Adipocyte (in vitro differentiated cells): ENCODE results near the gene VRK2.
"Not testable (repeated sequence)": the region's sequence is repeated elsewhere in the genome, so short reads cannot be mapped to it uniquely, and the experiment has no call there.

Source experiments
- DNase-seq: peaks from one replicate; pipeline ENCODE4 v3.0.0-alpha.2; 2015; ENCODE audit warnings: low read depth
- H3K27me3 ChIP-seq: replicated peaks from 2 replicates; pipeline ENCODE4 v1.7.0; 2013; ENCODE audit warnings: mild to moderate bottlenecking, low read length, moderate library complexity; ENCODE audit not compliant: control insufficient read depth, insufficient read depth
- H3K36me3 ChIP-seq: 2 replicates; pipeline ENCODE4 v1.7.0; 2013; ENCODE audit warnings: low read length, mild to moderate bottlenecking, moderate library complexity; ENCODE audit not compliant: control insufficient read depth, insufficient read depth, severe bottlenecking
- H3K4me1 ChIP-seq: 2 replicates; pipeline ENCODE4 v1.7.0; 2013; ENCODE audit warnings: mild to moderate bottlenecking, low read length, moderate library complexity; ENCODE audit not compliant: control insufficient read depth, insufficient read depth
- H3K4me3 ChIP-seq: 2 replicates; pipeline ENCODE4 v1.7.0; 2013; ENCODE audit warnings: mild to moderate bottlenecking, low read length, moderate library complexity
- H3K9ac ChIP-seq: 2 replicates; pipeline ENCODE4 v1.7.0; 2013; ENCODE audit warnings: mild to moderate bottlenecking, low read length, moderate library complexity
- H3K9me3 ChIP-seq: 2 replicates; pipeline ENCODE4 v1.7.0; 2013; ENCODE audit warnings: mild to moderate bottlenecking, low read length, moderate library complexity; ENCODE audit not compliant: control insufficient read depth

Gene VRK2

DNA sequence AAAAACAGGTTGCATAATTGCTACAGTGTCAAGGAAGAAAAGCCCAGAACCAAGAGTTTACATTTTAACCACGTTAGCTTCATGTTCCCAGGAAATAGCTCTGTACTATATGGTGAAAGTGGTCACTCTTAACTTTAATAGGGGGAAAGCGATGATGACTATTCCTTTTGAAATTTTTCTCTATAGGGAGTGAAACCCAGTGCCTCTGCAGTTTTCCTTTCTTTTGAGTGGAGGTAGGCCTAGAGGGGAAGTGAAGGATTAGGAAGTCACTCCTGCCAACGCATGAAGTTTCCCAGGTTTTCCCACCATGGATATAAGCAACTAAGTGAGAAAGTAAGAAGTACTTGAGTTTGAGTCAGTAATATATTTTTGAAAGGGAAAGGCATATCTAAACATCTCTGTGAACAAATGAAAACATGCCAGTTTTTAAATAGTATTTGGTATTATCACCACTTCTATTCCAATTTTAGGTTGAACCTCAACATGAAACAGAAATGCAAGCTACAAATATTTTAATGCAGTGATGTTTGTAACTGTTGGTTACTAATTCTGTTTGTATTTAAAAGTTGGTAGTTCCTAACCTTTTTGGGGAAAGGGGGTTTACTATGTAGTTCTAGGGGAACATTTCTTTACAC lies 91.9 kb downstream of the VRK2 start:
- DNase-seq, result peak; percentile 22
- peaks cover under 1% of the 10 kb centered on the region for H3K36me3 ChIP-seq

GRCh38 chr2:58140508-58141072 lies 94.0 kb downstream of the VRK2 start:
- H3K9me3 ChIP-seq, result no peaks in the 10 kb centered on the region
- peak; percentile 51 for DNase-seq
- H3K4me1 ChIP-seq, result peaks cover 12% of the 10 kb centered on the region
- H3K27me3 ChIP-seq, result no peaks in the 10 kb centered on the region
- peaks cover 9% of the 10 kb centered on the region for H3K36me3 ChIP-seq
- no peak overlapping the region for H3K4me3 ChIP-seq
- no peak overlapping the region for H3K9ac ChIP-seq

More for the DNA sequence above, 91.9 kb downstream of the VRK2 start:
- Histone ChIP-seq H3K4me1 (peaks cover 13% of the 10 kb centered on the region), H3K27me3 (no peaks in the 10 kb centered on the region), H3K9me3 (no peaks in the 10 kb centered on the region), H3K4me3 (no peak overlapping the region), H3K9ac (no peak overlapping the region)

DNA sequence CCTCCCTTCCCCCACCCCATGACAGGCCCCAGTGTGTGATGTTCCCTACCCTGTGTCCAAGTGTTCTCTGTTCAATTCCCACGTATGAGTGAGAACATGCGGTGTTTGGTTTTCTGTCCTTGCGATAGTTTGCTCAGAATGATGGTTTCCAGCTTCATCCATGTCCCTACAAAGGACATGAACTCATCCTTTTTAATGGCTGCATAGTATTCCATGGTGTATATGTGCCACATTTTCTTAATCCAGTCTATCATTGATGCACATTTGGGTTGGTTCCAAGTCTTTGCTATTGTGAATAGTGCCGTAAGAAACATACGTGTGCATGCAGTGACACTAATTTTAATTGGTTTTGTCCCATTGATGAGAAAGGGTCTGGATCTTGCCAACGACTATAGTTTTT lies 99.2 kb downstream of the VRK2 start:
- not testable (repeated sequence) for DNase-seq, H3K36me3 ChIP-seq, H3K9ac ChIP-seq, H3K4me1 ChIP-seq, H3K9me3 ChIP-seq, H3K27me3 ChIP-seq, H3K4me3 ChIP-seq

GRCh38 chr2:58146707-58147106 lies 100.1 kb downstream of the VRK2 start:
- no peak overlapping the region for H3K4me3 ChIP-seq
- H3K36me3 ChIP-seq, result peaks cover 9% of the 10 kb centered on the region
- H3K27me3 ChIP-seq, result no peaks in the 10 kb centered on the region
- DNase-seq, result peak; percentile 20
- H3K9me3 ChIP-seq, result no peaks in the 10 kb centered on the region
- H3K9ac ChIP-seq, result no peak overlapping the region
- H3K4me1 ChIP-seq, result no peaks in the 10 kb centered on the region

DNA sequence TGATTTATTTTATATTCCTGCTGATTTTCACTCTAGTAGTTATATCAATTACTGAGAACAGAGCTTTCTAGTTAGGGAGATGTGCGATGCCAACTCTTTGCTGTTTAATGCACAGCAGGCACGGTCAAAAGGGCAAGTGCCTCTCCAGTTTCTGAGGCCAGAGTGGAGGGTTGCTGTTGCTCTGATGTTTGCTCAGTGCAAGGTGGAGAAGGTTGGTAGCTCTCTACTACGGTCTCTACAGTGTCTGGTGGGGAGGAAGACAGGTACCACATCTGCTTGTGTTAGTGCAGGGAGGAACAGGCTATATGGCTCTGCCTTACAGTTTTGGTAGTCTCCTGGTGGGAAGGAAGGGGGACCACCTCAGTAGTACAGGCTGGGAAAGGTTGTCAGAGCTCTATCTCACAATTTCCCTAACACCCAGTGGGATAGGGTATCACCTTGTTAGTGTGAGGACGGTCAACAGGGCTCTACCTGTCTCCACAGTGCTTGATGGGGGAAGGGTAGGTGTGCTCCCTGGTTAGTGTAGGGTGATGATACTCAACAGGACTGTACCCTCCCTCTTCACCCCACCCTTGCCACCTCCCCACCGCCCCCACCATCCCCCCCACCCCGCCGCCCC lies 108.7 kb downstream of the VRK2 start:
- Histone ChIP-seq H3K4me1 (peaks cover 6% of the 10 kb centered on the region), H3K27me3 (no peaks in the 10 kb centered on the region), H3K9ac (no peak overlapping the region), H3K9me3 (no peaks in the 10 kb centered on the region), H3K36me3 (peaks cover 12% of the 10 kb centered on the region), H3K4me3 (no peak overlapping the region)
- DNase-seq, result no peak

DNA sequence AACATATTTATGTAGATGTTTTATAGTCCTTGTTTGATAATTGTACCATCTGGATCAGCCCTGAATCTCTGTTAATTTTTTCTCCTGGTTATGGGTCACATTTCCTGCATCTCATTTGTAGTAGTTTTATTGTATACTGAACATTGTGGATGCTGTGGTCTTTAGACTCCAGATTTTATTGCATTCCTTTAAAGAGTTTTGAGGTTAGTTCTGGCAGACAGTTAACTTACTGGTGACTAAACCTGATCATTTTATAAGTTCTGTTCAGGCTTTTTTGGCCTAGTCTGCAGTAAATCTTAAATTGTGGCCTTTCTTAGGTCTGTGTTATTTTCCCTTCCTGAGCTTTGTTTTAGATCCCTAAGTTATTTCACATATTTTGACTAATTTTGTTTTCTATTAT lies 110.2 kb downstream of the VRK2 start:
- DNase-seq, result no peak
- Histone ChIP-seq H3K4me3 (no peak overlapping the region), H3K4me1 (peaks cover 6% of the 10 kb centered on the region), H3K36me3 (peaks cover 28% of the 10 kb centered on the region), H3K9ac (no peak overlapping the region), H3K9me3 (no peaks in the 10 kb centered on the region), H3K27me3 (no peaks in the 10 kb centered on the region)

DNA sequence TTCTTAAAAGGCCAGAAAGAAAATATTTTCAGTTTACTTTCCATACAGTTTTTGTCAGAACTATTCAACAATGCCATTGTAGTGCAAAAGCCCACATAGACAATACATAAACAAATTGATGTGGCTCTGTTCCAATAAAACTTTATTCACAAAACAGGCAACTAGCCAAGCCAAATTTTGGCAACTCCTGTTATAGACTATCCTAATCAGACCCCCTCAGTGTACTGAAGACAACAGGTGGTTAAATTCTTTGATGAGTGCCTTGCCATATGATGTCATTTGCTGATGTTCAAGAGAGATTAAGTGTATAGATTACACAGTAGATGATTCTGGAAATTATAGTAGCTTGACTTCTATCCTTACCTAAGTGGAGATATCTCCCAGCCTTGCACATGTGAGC lies 111.1 kb downstream of the VRK2 start:
- DNase-seq, result no peak
- Histone ChIP-seq H3K27me3 (no peaks in the 10 kb centered on the region), H3K4me3 (no peak overlapping the region), H3K9ac (no peak overlapping the region), H3K36me3 (peaks cover 31% of the 10 kb centered on the region), H3K4me1 (peaks cover 6% of the 10 kb centered on the region), H3K9me3 (no peaks in the 10 kb centered on the region)

GRCh38 chr2:58158481-58158880 lies 111.9 kb downstream of the VRK2 start:
- no peak for DNase-seq
- H3K27me3 ChIP-seq, result no peaks in the 10 kb centered on the region
- no peaks in the 10 kb centered on the region for H3K9me3 ChIP-seq
- no peak overlapping the region for H3K4me3 ChIP-seq
- peaks cover 31% of the 10 kb centered on the region for H3K36me3 ChIP-seq
- H3K4me1 ChIP-seq, result peaks cover 6% of the 10 kb centered on the region
- no peak overlapping the region for H3K9ac ChIP-seq

DNA sequence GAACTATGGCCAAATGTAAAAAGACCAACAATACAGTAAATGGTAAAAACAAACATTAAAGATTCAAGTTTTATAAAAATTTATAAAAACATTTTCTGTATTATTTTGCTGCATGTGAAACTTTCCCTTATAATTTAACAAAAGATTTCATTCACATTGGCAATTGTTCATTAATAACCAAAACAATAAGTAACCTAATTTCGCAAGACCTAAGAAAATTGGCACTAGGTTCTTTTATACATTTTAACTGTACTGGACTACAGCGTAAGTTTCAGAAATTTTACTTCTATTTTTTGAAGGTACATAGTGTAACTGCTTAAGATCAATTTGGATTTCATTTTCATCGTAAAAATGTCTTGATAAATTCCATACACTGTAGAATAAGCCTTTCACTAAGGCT lies 117.3 kb downstream of the VRK2 start:
- peaks cover 31% of the 10 kb centered on the region for H3K36me3 ChIP-seq

DNA sequence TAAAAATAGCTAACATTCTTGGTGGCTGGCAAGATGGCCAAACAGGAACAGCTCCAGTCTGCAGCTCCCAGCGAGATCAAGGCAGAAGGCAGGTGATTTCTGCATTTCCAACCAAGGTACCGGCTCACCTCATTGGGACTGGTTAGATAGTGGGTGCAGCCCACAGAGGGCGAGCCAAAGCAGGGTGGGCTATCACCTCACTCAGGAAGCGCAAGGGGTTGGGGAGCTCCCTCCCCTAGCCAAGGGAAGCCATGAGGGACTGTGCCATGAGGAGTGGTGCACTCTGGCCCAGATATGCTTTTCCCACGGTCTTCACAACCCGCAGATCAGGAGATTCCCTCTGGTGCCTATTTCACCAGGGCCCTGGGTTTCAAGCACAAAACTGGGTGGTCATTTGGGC lies 121.5 kb downstream of the VRK2 start:
- not testable (repeated sequence) for H3K9me3 ChIP-seq, H3K36me3 ChIP-seq, DNase-seq, H3K27me3 ChIP-seq, H3K4me1 ChIP-seq, H3K9ac ChIP-seq, H3K4me3 ChIP-seq

More for the DNA sequence above, 117.3 kb downstream of the VRK2 start:
- no peak for DNase-seq
- H3K9ac ChIP-seq, result no peak overlapping the region
- H3K4me1 ChIP-seq, result no peaks in the 10 kb centered on the region
- no peak overlapping the region for H3K4me3 ChIP-seq
- H3K27me3 ChIP-seq, result no peaks in the 10 kb centered on the region
- H3K9me3 ChIP-seq, result no peaks in the 10 kb centered on the region

DNA sequence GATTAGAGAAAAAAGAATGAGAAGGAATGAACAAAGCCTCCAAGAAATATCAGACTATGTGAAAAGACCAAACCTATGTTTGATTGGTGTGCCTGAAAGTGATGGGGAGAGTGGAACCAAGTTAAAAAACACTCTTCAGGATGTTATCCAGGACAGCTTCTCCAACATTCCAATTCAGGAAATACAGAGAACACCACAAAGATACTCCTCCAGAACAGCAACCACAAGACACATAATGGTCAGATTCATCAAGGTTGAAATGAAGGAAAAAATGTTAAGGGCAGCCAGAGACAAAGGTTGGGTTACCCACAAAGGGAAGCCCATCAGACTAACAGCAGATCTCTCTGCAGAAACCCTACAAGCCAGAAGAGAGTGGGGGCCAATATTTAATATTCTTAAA lies 123.2 kb downstream of the VRK2 start:
- H3K4me1 ChIP-seq, DNase-seq, H3K27me3 ChIP-seq, H3K9ac ChIP-seq, H3K36me3 ChIP-seq, H3K4me3 ChIP-seq, H3K9me3 ChIP-seq: not testable (repeated sequence)
